HepG2 (cell line): ENCODE results near the gene SEC14L1. TPM values are rescaled to one million over a fixed set of nuclear protein-coding genes. Genes with fewer than 3 reads are reported as not detected.

Experiments
- ARNTL ChIP-seq: sonication (generic); formaldehyde crosslinking; IDR thresholded peaks from 2 replicates; pipeline ENCODE4 v1.4.0; 2020; ENCODE audit warnings: mild to moderate bottlenecking, missing genetic modification reagents
- HHEX ChIP-seq: IDR thresholded peaks from 2 replicates; pipeline ENCODE4 v1.6.1; 2016; ENCODE audit warnings: control low read depth
- HNRNPK ChIP-seq: fragments of 200-400 bp; formaldehyde crosslinking; IDR thresholded peaks from 2 replicates; pipeline ENCODE4 v1.6.1; 2018; ENCODE audit warnings: low read length, low read depth, moderate library complexity, mild to moderate bottlenecking; ENCODE audit not compliant: poor library complexity, severe bottlenecking
- HOMEZ ChIP-seq: IDR thresholded peaks from 2 replicates; pipeline ENCODE4 v1.6.1; 2016; ENCODE audit warnings: low read depth
- IKZF1 ChIP-seq: fragments of 450-650 bp; IDR thresholded peaks from 2 replicates; pipeline ENCODE4 v1.7.1; 2016
- MIXL1 ChIP-seq: IDR thresholded peaks from 2 replicates; pipeline ENCODE4 v1.6.1; 2016
- PCBP1 ChIP-seq: fragments of 200-400 bp; formaldehyde crosslinking; IDR thresholded peaks from 2 replicates; pipeline ENCODE4 v1.6.1; 2017; ENCODE audit warnings: mild to moderate bottlenecking, low read depth, low read length, borderline replicate concordance
- RAD51 ChIP-seq: fragments of 450-650 bp; IDR thresholded peaks from 2 replicates; pipeline ENCODE4 v1.6.1; 2016; ENCODE audit warnings: borderline replicate concordance
- RXRA ChIP-seq: sonication (generic); formaldehyde crosslinking; IDR thresholded peaks from 2 replicates; pipeline ENCODE4 v1.5.1; 2020; ENCODE audit warnings: missing genetic modification reagents
- SIN3A ChIP-seq: IDR thresholded peaks from 2 replicates; pipeline ENCODE4 v1.6.1; 2011; ENCODE audit warnings: low read depth, mild to moderate bottlenecking, control low read depth, low read length, borderline replicate concordance
- TFDP2 ChIP-seq: sonication (generic); formaldehyde crosslinking; IDR thresholded peaks from 2 replicates; pipeline ENCODE4 v1.4.0; 2020; ENCODE audit warnings: missing genetic modification reagents
- U2AF2 ChIP-seq: fragments of 200-400 bp; formaldehyde crosslinking; IDR thresholded peaks from 2 replicates; pipeline ENCODE4 v1.6.1; 2017; ENCODE audit warnings: low read depth, mild to moderate bottlenecking, low read length
- ZBTB1 ChIP-seq: sonication (generic); formaldehyde crosslinking; IDR thresholded peaks from 2 replicates; pipeline ENCODE4 v1.4.0; 2020; ENCODE audit warnings: missing genetic modification reagents, borderline replicate concordance
- ZBTB21 ChIP-seq: sonication (generic); formaldehyde crosslinking; IDR thresholded peaks from 2 replicates; pipeline ENCODE4 v1.4.0; 2020; ENCODE audit warnings: missing genetic modification reagents
- ZNF101 ChIP-seq: sonication (generic); formaldehyde crosslinking; IDR thresholded peaks from 2 replicates; pipeline ENCODE4 v1.4.0; 2020; ENCODE audit warnings: mild to moderate bottlenecking, low read depth, missing genetic modification reagents, borderline replicate concordance
- ZNF180 ChIP-seq: sonication (generic); formaldehyde crosslinking; IDR thresholded peaks from 2 replicates; pipeline ENCODE4 v1.4.0; 2020; ENCODE audit warnings: low read depth, missing genetic modification reagents, borderline replicate concordance
- ZNF292 ChIP-seq: sonication (generic); formaldehyde crosslinking; IDR thresholded peaks from 2 replicates; pipeline ENCODE4 v1.8.1; 2022; ENCODE audit warnings: mild to moderate bottlenecking, low read depth, missing genetic modification reagents, borderline replicate concordance
- ZNF572 ChIP-seq: sonication (generic); formaldehyde crosslinking; IDR thresholded peaks from 2 replicates; pipeline ENCODE4 v1.5.1; 2020; ENCODE audit warnings: mild to moderate bottlenecking, missing genetic modification reagents
- ZNF619 ChIP-seq: sonication (generic); formaldehyde crosslinking; IDR thresholded peaks from 2 replicates; pipeline ENCODE4 v1.4.0; 2020; ENCODE audit warnings: mild to moderate bottlenecking, missing genetic modification reagents
- ZNF775 ChIP-seq: sonication (generic); formaldehyde crosslinking; IDR thresholded peaks from 2 replicates; pipeline ENCODE4 v1.4.0; 2020; ENCODE audit warnings: missing genetic modification reagents, mild to moderate bottlenecking, moderate library complexity, borderline replicate concordance
- ZSCAN21 ChIP-seq: sonication (generic); formaldehyde crosslinking; IDR thresholded peaks from 2 replicates; pipeline ENCODE4 v1.8.0; 2022; ENCODE audit warnings: mild to moderate bottlenecking, missing genetic modification reagents, moderate library complexity, borderline replicate concordance
- ZSCAN30 ChIP-seq: sonication (generic); formaldehyde crosslinking; IDR thresholded peaks from 2 replicates; pipeline ENCODE4 v1.5.0; 2020; ENCODE audit warnings: mild to moderate bottlenecking, missing genetic modification reagents
- polyA plus RNA-seq, 8 experiments: library from polyadenylated mRNA; depleted of rRNA in 3 of 8; stranded (reverse) in 7 of 8; unstranded in 1 of 8; fragments of >200 nt; fragmentation: Illumina TruSeq in 4 of 8; extraction: Trizol in 4 of 8; gene quantifications; 2 replicates each; pipeline versions ENCODE4 v1.2.1 to v1.2.3, GENCODE V29; 2011 to 2016; ENCODE audit warnings: low read depth in 4 of 8, missing spikeins in 1 of 8, mixed read lengths in 1 of 8; ENCODE audit not compliant: insufficient read depth in 1 of 8
- total RNA-seq, 5 experiments: library from RNA; depleted of rRNA; stranded (reverse); fragments of >200 nt; fragmentation: Illumina TruSeq; extraction: Trizol; gene quantifications; 2 replicates each; pipeline ENCODE4 v1.2.3, GENCODE V29; 2016; ENCODE audit warnings: low read depth in 1 of 5
- TF ChIP-seq, protein P1 (sequence below): sonication (generic); formaldehyde crosslinking; IDR thresholded peaks from 2 replicates; pipeline ENCODE4 v1.5.0; 2020; ENCODE audit warnings: mild to moderate bottlenecking, missing genetic modification reagents, moderate library complexity
- TF ChIP-seq, protein P2 (sequence below): sonication (generic); formaldehyde crosslinking; IDR thresholded peaks from 2 replicates; pipeline ENCODE4 v1.8.0; 2022; ENCODE audit warnings: missing genetic modification reagents, mild to moderate bottlenecking, moderate library complexity, borderline replicate concordance

Gene SEC14L1
- total and polyA plus RNA-seq, 2 of the 13 experiments (the other 11 are each of a cell fraction or from before 2014, with no cell fraction given), result 26.3 to 43.9 TPM

GRCh38 chr17:77101521-77102410 is 39.0 kb upstream of the SEC14L1 start (continued):
- TF ChIP-seq HOMEZ (CRISPR knock-in tag), result no peak
- 0 out of 2 replicates have a peak, but pooled peaks have one; percentile 29 for TF ChIP-seq SIN3A
- TF ChIP-seq ZSCAN30 (CRISPR knock-in tag), result no peak
- TF ChIP-seq HHEX (CRISPR knock-in tag), result no peak
- no peak for TF ChIP-seq HNRNPK
- peak; percentile 64 for TF ChIP-seq ARNTL (CRISPR knock-in tag)
- TF ChIP-seq MIXL1 (CRISPR knock-in tag), result 0 out of 2 replicates have a peak, but pooled peaks have one; percentile 25
- TF ChIP-seq TFDP2 (CRISPR knock-in tag), result peak; percentile 16; the same call in 1 of the 2 replicates
- TF ChIP-seq, protein P1, sequence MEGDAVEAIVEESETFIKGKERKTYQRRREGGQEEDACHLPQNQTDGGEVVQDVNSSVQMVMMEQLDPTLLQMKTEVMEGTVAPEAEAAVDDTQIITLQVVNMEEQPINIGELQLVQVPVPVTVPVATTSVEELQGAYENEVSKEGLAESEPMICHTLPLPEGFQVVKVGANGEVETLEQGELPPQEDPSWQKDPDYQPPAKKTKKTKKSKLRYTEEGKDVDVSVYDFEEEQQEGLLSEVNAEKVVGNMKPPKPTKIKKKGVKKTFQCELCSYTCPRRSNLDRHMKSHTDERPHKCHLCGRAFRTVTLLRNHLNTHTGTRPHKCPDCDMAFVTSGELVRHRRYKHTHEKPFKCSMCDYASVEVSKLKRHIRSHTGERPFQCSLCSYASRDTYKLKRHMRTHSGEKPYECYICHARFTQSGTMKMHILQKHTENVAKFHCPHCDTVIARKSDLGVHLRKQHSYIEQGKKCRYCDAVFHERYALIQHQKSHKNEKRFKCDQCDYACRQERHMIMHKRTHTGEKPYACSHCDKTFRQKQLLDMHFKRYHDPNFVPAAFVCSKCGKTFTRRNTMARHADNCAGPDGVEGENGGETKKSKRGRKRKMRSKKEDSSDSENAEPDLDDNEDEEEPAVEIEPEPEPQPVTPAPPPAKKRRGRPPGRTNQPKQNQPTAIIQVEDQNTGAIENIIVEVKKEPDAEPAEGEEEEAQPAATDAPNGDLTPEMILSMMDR (CRISPR knock-in tag), result no peak
- TF ChIP-seq ZNF292 (CRISPR knock-in tag), result no peak
- TF ChIP-seq ZSCAN21 (CRISPR knock-in tag), result no peak
- no peak for TF ChIP-seq ZNF180
- no peak for TF ChIP-seq ZBTB1 (CRISPR knock-in tag)
- TF ChIP-seq IKZF1, result no peak
- TF ChIP-seq PCBP1, result no peak
- no peak for TF ChIP-seq ZNF572 (CRISPR knock-in tag)
- TF ChIP-seq RXRA (CRISPR knock-in tag), result no peak
- no peak for TF ChIP-seq RAD51
- no peak for TF ChIP-seq U2AF2
- no peak for TF ChIP-seq ZNF101
- TF ChIP-seq ZBTB21 (CRISPR knock-in tag), result peak; percentile 42
- TF ChIP-seq, protein P2, sequence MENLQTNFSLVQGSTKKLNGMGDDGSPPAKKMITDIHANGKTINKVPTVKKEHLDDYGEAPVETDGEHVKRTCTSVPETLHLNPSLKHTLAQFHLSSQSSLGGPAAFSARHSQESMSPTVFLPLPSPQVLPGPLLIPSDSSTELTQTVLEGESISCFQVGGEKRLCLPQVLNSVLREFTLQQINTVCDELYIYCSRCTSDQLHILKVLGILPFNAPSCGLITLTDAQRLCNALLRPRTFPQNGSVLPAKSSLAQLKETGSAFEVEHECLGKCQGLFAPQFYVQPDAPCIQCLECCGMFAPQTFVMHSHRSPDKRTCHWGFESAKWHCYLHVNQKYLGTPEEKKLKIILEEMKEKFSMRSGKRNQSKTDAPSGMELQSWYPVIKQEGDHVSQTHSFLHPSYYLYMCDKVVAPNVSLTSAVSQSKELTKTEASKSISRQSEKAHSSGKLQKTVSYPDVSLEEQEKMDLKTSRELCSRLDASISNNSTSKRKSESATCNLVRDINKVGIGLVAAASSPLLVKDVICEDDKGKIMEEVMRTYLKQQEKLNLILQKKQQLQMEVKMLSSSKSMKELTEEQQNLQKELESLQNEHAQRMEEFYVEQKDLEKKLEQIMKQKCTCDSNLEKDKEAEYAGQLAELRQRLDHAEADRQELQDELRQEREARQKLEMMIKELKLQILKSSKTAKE (CRISPR knock-in tag), result no peak
- TF ChIP-seq ZNF619 (CRISPR knock-in tag), result no peak
- TF ChIP-seq ZNF775, result no peak
